Kidney capillary endothelial cell (primary cell): ENCODE measurements around the gene ADAMTS20.
"Not testable (repeated sequence)": the region's sequence is repeated elsewhere in the genome, so short reads cannot be mapped to it uniquely, and the experiment has no call there.

Source experiments
- DNase-seq: peaks from one replicate; pipeline ENCODE4 v3.0.0-alpha.2; 2018; ENCODE audit warnings: low spot score

ADAMTS20 gene, protein sequence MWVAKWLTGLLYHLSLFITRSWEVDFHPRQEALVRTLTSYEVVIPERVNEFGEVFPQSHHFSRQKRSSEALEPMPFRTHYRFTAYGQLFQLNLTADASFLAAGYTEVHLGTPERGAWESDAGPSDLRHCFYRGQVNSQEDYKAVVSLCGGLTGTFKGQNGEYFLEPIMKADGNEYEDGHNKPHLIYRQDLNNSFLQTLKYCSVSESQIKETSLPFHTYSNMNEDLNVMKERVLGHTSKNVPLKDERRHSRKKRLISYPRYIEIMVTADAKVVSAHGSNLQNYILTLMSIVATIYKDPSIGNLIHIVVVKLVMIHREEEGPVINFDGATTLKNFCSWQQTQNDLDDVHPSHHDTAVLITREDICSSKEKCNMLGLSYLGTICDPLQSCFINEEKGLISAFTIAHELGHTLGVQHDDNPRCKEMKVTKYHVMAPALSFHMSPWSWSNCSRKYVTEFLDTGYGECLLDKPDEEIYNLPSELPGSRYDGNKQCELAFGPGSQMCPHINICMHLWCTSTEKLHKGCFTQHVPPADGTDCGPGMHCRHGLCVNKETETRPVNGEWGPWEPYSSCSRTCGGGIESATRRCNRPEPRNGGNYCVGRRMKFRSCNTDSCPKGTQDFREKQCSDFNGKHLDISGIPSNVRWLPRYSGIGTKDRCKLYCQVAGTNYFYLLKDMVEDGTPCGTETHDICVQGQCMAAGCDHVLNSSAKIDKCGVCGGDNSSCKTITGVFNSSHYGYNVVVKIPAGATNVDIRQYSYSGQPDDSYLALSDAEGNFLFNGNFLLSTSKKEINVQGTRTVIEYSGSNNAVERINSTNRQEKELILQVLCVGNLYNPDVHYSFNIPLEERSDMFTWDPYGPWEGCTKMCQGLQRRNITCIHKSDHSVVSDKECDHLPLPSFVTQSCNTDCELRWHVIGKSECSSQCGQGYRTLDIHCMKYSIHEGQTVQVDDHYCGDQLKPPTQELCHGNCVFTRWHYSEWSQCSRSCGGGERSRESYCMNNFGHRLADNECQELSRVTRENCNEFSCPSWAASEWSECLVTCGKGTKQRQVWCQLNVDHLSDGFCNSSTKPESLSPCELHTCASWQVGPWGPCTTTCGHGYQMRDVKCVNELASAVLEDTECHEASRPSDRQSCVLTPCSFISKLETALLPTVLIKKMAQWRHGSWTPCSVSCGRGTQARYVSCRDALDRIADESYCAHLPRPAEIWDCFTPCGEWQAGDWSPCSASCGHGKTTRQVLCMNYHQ (N-terminal part only)

DNA sequence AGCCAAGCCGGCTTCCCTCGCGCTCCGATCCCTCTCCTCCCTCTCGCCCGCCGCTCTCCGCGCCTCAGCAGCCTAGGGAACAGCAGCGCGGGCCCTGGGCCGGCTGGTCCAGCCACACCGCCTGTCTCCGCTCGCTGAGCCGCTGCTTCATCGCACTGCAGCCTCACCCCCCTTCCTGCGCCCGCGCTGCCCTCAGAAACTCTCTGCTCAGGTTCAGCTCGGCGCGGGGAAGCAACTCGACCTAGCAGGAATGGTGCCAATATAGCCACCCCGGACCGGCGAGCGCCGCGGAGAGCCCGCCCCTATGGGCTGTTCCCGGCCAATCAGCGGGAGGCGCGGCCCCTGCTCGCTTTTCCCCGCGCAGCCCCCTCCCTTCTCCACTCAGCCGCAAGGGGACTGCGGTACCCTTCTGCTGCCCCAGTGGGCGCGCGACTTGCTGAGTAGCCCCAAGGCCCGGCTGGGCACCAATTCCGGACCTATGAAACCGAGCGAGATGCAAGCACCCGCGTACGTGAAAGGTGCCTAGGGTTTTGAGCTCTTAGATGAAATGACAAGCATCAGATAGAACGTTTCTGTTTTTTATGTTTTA lies at the start of gene ADAMTS20:
Gene ADAMTS20 (minus strand): TSS at position 233 of the 589 bp plus-strand sequence. CDS start 282 bp downstream, outside the sequence.
- DNase-seq, result no peak

DNA sequence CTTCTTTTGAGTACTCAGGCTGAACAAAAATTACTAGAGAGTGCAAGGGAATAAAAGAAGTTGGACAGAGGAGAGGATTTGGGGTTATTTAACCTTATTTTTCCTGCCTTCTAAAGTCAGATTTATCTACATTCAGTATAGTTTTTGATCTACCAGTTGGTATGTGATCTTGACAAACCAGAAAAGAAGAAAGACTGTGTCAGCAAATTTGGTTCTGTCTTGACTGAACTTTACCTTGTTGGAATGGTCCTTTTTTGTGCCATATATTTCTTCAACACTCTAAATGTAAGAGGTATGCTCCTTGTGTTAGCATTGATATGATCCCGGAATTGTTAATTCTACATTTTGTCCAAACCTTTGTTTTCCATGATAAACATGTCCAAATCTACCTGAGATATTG lies 47.7 kb upstream of the ADAMTS20 start:
- DNase-seq, result no peak

DNA sequence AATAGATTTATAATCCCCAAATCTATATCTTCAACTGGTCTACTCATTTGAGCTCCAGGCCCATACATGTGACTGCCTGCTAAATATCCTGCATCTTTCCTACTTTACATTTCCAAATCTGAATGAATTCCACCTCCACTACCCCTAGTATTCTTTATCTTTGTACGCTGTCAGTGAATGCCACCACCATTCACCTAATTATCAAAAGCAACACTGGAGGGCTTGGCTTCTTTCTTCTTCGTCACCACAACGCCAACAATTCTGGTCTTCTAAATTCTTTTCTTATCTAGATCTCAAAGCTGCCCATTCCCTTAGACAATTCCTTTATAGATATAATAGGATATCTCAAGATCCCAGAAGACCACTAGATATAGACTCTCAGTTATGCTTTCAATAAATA lies 47.1 kb upstream of the ADAMTS20 start:
- DNase-seq, result no peak

DNA sequence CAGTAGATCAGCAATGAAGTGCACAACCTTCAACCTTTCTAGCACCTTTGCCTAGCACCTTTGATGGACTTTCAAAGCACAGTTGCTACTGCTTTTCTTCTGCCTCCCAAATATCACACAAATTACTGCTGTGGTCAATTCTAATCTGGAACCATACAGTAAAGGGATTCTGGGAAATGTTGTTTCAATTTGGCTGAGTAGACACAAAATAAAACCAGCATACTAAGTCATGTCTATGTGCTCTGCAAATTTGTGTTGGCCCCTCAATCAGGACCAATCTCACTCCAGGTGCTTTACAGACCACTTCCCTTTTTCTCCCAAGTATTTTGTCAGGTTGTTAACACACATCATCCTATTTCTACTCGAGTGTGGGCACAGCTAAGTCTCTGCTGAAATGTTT lies 38.3 kb upstream of the ADAMTS20 start:
- DNase-seq, result no peak

DNA sequence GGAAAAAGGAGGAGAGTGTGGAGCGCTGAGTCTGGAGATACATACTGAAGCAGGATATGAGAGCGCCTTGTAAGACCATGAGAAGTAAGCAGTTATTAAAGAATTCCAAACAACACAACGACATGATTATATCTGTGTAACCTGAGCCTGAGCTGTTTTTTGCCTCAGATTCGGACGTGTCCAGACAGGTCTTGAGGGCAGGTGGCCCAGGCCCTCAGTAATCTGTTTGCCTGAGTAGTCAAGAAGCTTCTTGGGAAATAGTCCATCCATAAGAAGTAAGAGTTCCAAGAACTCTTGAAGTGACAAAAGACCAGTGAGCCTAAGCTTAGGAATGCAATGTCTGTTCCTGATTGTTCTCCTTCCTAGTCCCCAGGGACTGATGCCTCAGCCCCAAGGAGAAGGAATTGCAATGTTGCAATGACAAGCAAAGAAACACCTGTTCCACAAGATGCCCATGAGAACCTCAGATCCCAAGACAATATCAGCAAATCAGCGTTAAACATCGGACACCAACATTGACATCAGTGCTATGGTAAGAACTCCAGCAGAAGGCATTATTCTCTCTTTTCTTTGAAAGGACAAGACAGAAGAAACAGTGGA lies 34.7 kb upstream of the ADAMTS20 start:
- DNase-seq, result no peak

DNA sequence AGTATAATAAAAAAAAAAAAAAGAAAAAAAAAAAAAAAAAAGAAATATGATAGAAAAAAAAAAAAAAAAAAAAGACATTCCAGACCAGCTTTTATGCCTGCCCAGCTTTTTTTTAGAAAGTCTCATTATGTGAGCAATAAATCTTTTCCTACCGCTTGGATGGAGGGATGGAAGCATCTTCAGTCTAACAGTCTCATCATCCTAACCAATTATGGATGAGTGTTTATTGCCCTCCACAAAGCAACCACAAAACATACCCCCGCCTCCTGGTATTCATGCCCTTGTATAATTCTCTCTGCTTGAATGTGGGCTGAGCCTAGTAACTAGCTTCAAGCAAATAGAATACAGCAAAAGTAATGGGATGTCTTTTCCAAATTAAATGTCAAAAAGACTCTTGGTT lies 33.7 kb upstream of the ADAMTS20 start:
- DNase-seq, result no peak

DNA sequence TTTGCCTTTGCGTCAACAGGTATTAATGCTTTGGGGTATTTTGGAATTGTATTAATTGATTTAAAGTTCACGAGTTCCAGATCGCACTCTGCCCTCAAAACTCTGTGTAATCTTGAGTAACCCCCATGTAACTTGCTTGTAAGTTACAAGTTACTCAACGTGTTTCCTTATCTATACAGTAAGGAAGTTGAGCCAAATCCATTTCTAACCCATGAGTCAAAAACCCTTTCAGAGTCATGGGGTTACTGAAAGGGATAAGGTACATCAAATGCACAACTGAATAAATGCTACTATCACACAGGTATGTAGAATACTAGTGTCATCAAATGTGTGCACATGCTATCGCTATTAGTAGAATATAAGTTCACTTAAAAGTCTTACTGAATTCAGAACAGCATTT lies 28.6 kb upstream of the ADAMTS20 start:
- DNase-seq, result no peak

DNA sequence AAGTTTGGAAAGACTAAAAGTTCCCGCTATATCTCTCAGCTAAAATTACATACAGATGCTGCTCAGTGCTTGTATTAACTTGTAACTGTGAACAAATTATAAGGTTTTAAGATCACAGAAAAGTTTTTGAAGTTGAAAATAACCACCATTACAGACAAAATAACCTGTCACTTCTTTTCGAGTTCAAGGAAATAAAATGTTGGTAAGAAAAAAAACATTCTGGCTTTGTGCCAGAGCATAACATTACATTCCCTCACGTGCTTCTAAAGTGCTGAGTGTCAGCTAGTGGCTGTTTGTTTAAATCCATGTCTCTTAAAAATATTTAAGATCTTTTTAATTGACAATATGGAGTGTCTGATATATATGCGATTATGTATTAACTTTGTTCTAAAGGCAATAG lies 27.2 kb upstream of the ADAMTS20 start:
- DNase-seq, result no peak

DNA sequence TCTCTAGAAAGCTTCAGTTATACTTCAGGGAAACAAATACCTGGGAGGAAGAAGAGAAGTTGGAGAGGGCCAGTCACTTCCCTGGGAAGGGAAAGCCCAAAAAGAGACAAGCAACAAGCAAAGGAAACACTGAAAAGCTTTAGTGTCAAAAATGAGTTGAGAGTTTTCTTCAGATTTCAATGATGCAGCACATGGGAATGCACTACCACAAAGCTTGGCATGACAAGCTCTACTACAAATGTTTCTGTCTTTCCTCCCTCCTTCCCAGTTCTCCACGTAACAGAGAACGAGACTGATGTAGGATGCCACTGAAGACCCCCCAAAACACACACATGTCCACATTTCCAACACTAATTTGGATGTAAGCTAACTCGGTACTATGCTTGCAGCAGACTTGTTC lies 26.8 kb upstream of the ADAMTS20 start:
- no peak for DNase-seq

DNA sequence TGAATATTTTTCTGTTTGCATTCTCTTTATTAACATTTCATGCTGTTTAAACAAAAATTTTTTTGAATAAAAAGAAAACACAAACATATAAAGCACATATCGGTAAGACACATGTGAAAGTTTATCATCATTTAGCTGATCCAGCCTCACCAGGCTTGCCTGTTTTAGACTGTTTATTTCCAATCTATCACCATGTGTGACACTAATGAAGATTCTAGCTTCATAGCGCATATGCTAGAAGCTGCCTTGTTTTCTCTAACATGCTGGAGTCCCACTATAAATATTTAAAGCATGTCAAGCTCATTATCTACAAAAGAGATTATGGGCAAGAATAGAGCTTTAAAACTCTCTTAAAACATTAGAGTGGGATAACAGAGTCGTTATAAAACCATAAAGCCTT lies 25.4 kb upstream of the ADAMTS20 start:
- no peak for DNase-seq

DNA sequence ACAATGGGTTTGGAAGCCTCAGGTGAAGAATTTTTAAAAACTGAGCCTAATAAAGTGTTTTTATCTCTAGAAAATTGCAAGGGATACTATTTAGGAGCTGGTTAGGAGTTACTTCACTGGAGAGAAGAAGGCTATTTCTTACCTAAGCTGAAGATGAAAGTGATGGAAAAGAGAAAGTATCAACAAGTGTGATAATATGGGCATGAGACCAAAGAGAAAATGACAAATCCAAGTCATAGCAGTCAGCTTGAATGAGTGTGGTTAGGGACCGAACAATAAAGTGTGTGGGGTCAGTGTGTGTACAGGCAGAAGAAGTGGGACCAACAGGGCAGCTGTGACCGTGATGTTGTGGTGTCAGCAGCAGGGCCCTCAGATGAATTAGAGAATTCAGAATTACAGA lies 24.2 kb upstream of the ADAMTS20 start:
- DNase-seq, result no peak

DNA sequence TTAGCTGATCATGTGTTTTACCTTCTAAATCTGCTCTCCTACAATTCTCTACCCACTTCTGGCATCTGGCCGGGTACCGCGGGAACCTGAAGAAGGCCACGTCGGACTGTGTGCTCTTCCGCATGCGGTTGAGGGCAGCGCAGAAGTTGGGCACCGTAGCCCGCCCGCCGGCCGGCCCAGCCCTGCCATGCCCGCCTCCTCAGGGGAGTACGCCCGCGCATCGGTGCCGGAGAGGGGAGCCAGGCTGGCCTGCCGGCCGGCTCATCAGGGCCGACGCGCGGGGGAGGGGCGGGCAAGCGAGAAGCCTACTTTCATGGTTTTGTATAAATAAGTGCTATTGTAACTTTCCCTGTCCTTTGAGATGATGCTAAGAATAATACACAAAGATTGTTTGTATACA lies 19.9 kb upstream of the ADAMTS20 start:
- no peak for DNase-seq

DNA sequence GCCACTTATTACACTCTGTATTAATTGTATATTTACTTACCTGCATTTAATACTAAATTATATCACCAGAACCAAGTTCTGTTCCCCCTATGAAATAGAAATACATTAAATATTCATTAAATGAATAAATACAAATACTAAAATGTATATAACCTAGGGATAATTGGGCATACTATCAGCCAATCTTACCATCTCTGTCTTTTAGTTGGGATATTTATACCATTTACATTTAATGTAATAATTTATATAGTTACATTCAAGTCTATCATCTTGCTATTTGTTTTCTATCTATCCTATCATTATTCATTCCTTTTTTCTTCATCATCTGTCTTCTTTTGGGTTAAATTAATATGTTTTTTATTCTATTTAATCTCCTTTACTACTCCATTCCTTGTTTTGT lies 4.1 kb upstream of the ADAMTS20 start:
- no peak for DNase-seq

DNA sequence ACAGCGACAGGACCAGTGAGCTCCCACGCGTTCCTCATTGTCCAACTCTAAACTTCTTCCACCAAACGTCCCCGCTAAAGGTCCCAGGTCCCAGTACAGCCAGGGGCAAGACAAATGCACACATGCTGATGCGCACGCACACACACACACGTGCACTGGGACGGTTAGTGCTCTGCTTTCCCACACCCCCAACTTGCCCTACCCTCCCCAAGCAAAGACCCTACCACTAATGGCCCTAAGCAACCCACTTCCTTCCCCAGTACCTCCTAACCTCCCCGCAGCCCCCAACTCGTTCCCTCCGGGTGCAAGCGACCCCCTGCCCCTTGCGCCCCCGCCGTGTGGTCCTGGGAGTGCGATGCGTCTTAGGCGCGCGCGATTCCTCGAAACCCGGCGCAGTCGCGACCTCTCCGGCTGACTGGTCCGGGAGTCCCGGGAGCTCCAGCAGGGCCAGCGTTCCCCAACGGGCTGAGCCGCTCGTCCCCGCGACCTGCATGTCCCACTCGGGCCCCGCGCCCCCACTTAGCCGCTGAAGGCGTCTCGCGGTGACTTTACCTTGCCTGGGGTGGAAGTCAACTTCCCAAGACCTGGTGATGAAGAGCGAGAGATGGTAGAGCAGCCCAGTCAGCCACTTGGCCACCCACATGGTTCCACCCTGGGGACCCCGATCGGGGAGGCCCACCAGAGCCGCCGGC lies 578 bp downstream of the ADAMTS20 start:
- DNase-seq, result no peak

DNA sequence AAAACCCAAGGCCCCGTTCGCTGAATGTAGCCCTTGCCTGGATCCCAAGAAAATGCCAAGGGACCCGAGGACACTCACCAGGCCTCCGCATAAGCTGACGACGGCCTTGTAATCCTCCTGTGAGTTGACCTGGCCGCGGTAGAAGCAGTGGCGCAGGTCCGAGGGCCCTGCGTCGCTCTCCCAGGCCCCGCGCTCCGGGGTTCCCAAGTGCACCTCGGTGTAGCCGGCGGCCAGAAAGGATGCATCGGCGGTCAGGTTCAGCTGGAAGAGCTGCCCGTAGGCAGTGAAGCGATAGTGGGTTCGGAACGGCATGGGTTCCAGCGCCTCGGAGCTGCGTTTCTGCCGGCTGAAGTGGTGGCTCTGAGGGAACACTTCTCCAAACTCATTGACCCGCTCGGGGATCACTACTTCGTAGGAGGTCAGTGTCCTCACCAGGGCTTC lies 1.2 kb downstream of the ADAMTS20 start:
- DNase-seq, result no peak

DNA sequence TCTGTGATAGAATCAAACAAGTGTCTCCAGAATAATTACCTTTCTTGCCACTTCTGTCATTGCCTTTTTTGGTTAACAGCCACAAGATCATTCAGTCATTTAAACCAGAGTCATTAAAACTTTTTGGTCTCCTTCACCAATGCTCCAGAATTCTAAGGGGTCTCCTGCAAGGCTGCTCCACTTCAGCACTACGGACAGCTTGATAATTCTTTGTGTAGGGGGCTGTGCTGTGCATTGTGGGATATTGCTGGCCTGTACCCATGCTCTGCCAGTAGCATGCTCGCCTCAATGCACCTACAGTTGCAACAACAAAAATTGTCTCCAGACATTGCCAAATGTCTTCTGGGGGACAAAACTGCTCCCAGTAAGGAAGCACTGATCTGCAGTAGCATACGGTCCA lies 7.3 kb downstream of the ADAMTS20 start:
- no peak for DNase-seq

DNA sequence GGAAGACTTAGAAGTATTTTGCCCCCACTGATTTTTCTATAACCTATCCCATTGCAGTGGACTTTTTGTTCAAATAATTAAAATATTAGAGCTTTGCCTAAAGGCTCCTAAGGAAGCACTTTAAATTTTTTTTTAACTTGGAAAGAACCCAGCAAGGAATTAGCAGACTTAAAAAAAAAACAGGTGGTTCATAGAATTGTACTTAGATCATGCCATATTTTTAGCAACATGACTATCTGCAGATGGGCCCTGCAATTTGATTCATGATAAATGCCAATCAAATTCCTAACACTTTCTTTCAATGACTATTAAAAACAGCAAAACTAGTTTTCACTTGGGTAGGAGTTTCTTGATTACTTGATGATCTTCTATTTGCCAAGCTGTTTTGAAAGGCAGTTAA lies 11.5 kb downstream of the ADAMTS20 start:
- no peak for DNase-seq

DNA sequence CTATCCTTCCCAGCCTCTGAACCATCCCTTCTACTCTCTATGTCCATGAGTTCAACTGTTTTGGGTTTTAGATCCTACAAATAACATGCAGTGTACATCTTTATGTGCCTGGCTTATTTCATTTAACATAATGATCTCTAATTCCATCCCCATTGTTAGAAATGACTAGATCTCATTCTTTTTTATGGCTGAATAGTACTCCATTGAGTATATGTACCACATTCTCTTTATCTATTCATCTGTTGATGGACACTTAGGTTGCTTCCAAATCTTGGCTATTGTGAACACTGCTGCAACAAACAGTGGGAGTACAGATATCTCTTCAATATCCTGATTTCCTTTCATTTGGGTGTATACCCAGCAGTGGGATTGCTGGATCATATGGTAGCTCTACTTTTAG lies 14.3 kb downstream of the ADAMTS20 start:
- not testable (repeated sequence) for DNase-seq

DNA sequence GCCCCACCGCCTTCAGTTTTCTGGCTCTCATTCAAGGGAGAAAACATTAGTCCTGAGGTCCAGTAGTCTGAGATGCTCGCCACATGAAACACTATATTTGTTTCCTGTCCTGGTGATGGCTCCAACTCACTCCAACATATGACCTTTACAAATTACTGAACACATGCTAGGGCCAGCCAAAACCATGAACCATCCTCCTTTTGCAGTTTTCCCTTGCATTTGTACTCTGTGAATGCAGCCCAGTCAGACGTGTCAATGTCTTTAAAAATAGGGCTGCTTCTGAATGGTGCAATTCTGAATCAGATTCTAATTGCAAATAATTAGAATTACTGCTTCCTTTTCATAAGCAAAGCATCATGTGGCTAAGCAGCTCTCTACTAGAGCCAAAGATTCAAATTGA lies 36.0 kb downstream of the ADAMTS20 start:
- DNase-seq, result no peak

DNA sequence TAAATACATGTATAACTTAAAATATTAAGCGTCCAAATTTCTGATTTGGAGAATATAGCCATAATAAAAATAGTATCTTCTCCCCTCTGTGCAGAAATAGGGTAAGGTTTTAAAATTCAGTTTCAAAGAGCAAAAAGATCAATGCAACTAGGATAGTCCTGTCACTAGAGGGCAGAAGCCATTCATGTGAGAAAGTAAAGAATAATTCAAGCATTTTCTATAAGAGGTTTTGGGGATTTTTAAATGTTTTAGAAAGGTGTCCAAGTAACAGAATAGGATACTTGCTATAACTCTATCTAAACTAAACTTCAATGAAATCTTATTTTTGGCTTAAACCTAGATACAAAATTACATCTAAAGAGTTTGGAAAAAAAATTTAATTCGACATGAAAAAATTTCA lies 50.3 kb downstream of the ADAMTS20 start:
- DNase-seq, result peak; percentile 16

DNA sequence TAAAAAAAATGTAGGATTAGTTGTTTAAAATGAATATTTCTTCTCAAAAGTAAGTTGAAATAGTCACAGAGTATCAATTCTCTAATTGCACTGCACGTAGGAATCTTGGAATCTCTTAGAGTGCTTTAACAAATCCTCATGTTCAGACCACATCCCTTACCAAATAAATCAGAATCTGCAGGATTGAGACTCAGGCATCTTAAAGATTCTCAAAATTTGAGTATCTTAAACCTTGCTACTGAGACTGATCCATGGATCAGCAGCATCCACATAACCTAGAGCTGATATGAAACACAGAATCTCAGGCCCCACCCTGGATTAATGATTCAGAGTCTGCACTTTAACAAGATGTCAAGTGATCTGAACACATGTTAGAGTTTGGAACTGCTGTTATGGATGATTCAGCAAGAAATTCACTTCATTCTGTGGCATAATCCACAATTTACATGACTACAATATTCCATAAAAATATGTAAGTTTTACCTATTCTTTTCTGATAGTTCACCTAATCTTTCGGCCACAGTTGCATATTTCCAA lies 58.7 kb downstream of the ADAMTS20 start:
- no peak for DNase-seq
